ENCODE measurements around the gene SANBR.

The SANBR gene

DNA sequence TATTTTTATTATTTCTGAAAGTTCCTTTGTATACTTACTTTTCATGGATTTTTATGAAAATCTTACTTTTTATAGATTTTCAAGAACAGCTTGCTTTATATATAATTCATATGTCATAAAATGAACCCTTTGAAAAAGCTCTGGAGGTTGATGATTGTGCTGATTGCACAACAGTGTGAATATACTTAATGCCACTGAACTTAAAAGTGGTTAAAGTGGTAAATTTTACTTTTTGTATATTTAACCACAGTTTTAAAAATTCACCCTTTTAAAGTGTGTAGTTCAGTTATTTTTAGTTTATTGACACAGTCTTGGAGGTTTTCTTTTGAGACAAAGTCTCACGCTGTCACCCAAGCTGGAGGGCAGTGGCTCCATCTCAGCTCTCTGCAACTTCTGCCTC, 8.4 kb downstream of the SANBR start:
- intact Hi-C loops (cut with DNase I) = no loop called here
- no peak for DNase-seq

DNA sequence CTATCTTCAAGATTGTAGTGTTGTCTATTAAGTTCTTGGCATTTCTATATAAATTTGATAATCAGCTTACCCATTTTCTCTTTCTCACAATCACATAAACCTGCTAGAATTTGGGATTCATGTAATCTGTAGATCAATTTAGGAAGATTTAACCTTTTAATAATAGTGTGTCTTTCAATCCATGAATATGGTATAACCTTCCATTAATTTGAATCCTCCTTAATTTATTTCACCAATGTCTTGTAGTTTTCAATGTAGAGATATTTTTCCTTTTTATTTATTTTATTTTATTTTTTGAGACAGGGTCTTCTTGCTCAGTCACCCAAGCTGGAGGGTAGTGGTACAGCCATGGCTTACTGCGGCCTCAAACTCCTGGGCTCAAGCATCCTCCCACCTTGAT, 20.2 kb downstream of the SANBR start:
- DNase-seq = no peak
- intact Hi-C loops (cut with DNase I) = no loop called here

- DNase-seq = no peak
- intact Hi-C loops (cut with DNase I) = no loop called here
Measured at GRCh38 chr2:61089797-61090196, 24.1 kb downstream of the SANBR start.

DNA sequence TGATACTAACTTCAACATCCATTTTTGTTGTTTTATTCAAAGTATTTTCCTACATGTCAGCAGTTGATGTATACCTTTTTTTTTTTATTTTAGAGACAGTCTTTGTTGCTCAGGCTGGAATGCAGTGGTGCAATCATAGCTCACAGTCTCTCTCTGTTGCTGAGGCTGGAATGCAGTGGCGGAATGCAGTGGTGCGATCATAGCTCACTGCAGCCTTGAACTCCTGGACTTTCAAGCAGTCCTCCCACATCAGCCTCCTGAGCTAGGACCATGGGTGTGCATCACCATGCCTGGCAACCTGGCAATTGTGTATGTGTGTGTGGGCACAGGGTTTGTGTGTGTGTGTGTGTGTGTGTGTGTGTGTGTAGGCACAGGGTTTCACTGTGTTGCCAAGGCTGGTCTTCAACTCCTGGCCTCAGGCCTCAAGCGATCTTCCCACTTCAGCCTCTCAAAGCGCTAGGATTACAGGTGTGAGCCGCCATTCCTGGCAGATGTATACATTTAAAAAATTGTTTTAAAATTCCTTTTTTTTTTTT, 24.8 kb downstream of the SANBR start:
- intact Hi-C loops (cut with DNase I) = no loop called here
- DNase-seq = no peak

DNA sequence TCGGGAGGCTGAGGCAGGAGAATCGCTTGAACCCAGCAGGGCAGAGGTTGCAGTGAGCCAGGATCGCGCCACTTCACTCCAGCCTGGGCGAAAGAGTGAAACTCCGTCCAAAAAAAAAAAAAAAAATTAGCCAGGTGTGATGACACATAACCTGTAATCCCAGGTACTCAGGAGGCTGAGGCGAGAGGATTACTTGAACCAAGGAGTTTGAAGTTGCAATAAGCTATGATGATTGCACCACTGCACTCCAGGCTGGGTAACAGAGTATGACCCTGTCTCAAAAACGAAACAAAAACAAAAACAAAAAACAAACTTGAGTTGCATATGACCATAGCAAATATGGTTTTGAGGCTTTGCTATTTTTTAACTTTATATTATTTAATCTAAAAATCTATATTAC, 25.8 kb downstream of the SANBR start:
- intact Hi-C loops (cut with DNase I) = no loop called here
- no peak for DNase-seq

- DNase-seq = no peak
- intact Hi-C loops (cut with DNase I) = no loop called here
Measured at GRCh38 chr2:61096438-61096837, 30.8 kb downstream of the SANBR start.

DNA sequence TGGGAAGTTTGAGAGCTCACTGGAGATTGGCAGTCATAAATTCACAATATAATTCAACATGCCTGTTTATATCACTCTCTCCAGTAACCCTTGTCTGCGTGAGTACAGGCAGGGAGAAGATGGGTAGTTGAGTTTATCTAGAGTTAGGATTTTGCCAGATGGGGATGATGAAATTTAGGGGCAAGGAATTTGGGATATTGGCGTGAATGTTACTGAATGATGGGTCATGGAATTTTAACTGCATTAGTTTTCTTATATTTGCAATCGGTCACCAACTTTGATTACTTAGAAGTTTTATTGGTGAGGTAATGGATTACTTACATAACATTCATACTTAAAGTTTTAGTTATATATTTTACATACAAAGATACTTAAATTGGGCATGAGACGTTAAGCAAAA, 35.1 kb downstream of the SANBR start:
- intact Hi-C loops (cut with DNase I) = no loop called here
- no peak for DNase-seq

DNA sequence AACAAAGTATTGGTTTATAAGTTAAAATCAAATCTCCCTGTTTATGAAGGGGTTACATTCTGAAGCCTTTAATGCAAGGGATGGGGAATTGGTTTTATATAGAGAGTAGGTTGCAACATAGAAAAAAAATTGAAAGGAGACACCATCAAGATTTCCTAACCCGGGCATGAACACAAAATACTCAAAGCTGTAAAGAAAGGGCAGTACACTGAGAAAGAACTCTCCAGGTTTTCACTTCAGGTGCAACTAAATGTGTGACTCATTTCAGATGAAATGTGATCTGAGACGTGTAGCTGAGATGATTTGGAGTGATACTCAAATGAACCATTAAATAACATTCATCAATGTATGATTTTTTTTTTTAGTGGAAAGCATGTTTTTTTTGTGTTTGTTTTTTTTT, 43.6 kb downstream of the SANBR start:
- intact Hi-C loops (cut with DNase I) = no loop called here
- DNase-seq = no peak

DNA sequence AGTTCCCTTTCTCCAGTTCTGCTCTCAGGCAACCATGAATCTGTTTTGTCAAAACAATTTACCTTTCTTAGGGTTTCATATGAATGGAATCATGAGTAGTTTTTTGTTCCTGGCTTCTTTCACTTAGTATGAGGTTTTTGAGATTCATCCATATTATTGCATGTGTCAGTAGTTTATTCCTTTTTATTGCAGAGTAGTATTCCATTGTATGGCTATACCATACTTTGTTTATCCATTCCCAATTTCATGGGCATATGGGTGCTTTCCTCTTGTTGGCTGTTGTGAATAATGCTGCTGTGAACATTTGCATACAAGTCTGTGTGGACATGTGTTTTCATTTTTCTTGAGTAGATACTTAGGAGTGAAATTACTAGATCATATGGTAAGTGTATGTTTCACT, 46.0 kb downstream of the SANBR start:
- no peak for DNase-seq
- intact Hi-C loops (cut with DNase I) = no loop called here

DNA sequence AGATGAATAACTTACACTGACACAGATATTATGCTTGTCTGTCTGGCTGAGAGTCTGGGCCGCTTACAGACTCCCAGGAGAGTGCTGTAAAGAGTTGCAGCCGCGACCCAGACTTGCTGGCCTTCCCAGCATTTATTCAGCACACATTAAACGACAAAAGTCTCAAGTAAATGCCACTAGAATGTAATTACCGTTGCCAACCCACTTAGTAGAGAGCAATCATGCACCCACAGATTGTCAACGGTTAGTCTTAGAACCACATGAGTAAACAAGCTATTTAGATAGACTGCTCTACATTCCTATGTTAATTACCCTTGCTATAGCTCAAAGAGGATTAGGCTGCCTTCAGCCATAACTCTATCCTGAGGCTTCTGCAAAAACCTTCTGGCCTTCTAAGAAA, 48.5 kb downstream of the SANBR start:
- intact Hi-C loops (cut with DNase I) = no loop called here
- no peak for DNase-seq
